ENCODE data around the gene PPP2R3B. TPM values are rescaled to one million over a fixed set of nuclear protein-coding genes. Genes with fewer than 3 reads are reported as not detected.
"Not testable (repeated sequence)": the region's sequence is repeated elsewhere in the genome, so short reads cannot be mapped to it uniquely, and the experiment has no call there.

The PPP2R3B gene
- total RNA-seq, 1 donor = 35.3 TPM

GRCh38 chrX:355329-356050 is 31.2 kb downstream of the PPP2R3B start:
- DNase-seq (ENCODE audit: low read depth in 2 of 3, low spot score in 2 of 3) = no peak

- no peak for DNase-seq (ENCODE audit: low read depth in 2 of 3, low spot score in 2 of 3)
Observed at GRCh38 chrX:353566-354535, 32.9 kb downstream of the PPP2R3B start.

GRCh38 chrX:352582-353314 is 34.0 kb downstream of the PPP2R3B start:
- no peak for DNase-seq (ENCODE audit: low read depth in 2 of 3, low spot score in 2 of 3)

- DNase-seq (ENCODE audit: low read depth in 2 of 3, low spot score in 2 of 3) = no peak
Observed at GRCh38 chrX:352181-352580, 34.5 kb downstream of the PPP2R3B start.

- DNase-seq (ENCODE audit: low read depth in 2 of 3, low spot score in 2 of 3) = no peak
Observed at GRCh38 chrX:351736-352135, 35.0 kb downstream of the PPP2R3B start.

DNA sequence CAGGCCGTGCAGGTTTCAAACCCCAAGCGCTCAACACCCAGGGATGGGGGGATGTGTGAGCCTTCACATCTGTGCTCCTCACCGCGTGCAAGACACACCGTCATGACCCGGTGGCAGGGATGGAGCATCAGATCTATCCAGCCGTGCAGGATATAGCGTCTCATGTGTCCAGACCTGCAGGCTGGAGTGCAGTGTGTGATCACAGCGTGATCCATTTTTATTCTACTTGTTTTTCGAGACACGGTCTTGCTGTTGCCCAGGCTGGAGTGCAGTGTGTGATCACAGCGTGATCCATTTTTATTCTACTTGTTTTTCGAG is 35.4 kb downstream of the PPP2R3B start:
- not testable (repeated sequence) for DNase-seq (ENCODE audit: low read depth in 2 of 3, low spot score in 2 of 3)

- DNase-seq (ENCODE audit: low read depth in 2 of 3, low spot score in 2 of 3) = no peak
Observed at GRCh38 chrX:350534-351323, 36.0 kb downstream of the PPP2R3B start.

DNA sequence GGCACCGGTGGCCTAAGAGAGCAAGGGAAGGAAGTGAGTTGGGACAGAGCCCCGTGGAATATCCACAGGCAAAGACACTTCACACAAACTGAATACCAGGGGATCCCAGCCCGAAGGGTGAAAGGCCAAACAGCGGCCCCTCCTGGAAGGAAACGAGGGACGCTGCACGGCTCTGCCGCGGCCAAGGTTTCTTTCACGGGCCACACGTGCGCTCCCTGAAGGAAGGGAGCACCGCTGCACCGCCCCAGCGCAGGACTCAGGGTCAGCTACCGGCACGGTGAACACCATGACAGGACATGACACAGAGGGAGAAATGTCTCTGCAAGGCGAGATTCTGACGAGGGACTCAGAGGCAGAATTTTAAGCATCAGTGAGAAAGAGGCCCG is 36.6 kb downstream of the PPP2R3B start:
- no peak for DNase-seq (ENCODE audit: low read depth in 2 of 3, low spot score in 2 of 3)

DNA sequence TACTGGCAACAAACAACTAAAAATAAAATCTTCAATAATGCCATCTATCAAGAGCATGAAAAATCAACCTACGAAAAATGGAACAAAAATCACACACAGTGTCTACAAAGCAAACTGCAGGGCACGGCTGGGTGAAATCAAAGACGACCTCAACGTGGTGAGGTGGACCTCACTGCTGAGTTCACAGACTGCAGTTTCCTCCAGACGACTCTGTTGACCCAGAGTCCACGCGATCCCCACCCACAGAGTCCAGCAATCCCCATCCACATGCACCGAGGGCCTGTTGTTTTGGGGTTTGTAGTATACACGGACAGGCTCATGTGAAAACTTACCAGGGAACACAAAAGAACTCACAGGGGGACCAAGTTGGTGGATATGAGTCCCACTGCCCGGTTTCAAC is 37.0 kb downstream of the PPP2R3B start:
- no peak for DNase-seq (ENCODE audit: low read depth in 2 of 3, low spot score in 2 of 3)

DNA sequence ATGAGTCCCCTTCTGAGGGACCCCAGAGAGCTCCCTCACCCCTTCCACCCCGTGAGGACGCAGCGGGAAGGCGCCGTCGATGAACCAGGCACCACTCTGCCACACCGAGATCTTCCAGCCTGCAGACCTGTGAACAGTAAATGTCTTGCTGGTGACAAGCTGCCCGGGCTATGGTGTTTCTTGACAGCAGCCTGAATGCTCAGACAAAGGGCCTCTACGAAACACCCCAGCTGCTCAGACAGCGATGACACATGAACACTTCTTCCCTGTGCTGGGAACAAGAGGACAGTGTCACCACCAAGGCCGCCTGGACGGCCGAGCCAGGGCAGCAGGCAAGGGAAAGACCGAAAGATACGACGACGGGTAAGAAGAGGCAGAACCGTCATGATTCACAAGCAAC is 37.5 kb downstream of the PPP2R3B start:
- no peak for DNase-seq (ENCODE audit: low read depth in 2 of 3, low spot score in 2 of 3)

DNA sequence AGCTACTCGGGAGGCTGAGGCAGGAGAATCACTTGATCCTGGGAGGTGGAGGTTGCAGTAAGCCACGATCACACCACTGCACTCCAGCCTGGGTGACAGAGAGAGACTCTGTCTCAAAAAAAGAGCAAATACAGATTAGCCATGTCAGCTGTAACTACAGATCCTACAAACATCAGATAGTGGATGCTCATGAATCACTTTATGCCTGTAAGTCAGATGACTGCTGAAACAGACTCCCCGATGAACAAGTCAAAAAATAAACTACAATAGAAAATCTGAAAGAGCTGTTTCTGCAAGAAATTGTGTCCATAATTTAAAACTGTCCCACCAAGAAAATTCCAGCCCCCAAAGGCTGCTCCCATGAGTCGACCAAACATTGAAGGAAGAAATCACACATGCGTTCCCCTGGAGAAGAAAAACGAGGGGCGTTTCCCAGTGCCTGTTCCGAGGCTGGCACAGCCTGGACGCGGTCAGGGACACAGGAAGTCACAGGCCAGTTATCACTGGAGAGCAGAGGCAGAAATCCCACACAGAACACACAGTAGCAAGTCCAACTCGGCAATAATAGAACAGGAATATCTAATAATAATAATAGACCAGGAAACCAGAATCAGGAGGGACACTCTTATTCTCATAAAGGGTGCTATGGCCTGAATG is 38.1 kb downstream of the PPP2R3B start:
- no peak for DNase-seq (ENCODE audit: low read depth in 2 of 3, low spot score in 2 of 3)

DNA sequence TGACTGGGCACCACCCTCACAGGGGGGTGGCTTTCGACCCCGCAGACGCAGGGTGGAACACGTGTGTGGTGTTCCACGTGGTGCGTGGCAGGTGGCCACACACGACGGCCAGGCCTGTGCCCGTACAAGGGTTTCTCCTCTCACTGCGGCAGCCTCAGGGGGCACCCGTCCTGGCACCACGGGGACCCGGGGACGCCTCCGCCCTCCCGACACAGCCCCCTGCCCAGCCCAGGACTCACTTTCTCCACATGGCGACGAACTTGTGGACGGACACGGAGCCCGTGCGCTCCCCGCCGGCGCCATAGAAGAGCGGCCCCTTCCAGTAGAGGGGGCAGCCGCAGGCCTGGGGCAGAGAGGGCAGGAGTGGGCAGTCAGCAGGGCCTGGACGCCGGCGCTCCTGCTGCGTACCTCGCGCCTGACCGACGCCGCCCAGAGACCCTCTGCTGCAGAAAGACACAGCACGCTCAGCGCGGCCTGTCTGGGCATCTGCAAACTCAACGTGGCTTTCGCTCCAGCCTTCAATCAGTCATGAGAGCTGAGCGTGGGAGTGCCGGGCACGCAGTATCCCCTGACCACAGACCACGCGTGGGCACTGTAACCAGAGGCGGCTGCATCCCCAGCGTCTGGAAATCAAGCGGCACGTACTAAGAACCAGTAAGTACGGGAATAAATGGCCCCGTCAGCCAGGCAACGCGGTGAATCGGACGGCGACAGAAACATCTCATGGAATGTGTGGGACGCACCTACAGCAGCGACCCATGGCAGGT is 39.2 kb downstream of the PPP2R3B start:
- no peak for DNase-seq (ENCODE audit: low read depth in 2 of 3, low spot score in 2 of 3)

DNA sequence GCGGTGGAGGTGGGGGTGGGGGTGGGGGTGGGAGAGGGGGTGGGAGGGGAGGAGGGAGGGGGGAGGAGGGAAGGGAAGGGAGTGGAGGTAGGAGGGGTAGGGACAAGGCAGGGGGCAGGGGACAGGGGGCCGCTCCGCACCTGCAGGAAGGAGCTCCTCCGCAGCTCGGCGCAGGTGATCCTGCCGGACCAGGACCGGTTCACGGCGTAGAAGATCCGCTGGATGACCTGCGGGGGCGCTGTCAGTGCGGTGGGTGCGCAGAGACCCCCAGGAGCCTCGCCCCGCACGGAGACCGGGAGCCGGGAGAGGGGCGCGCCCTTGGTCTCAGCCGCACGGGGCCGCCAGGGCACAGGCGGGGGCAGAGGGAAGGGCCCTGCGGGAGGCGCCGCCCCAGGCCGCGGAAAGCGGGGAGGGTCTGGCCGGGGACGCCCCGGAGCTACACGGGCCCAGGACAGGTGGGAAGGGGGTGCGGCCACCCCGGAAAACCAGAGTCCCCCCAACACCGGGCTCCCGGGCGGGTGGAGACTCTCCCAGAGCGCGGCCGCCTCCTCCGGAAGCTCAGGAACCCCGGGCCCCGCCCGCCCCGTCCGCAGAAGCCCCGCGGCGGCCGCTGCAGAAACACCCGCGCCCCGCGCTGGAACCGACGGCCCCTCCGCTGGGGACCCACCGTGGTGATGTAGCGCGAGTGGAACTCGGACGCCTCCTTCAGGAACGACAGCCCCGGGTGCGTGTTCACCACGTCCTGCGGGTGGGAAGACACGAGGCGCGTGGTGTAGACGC is 40.5 kb downstream of the PPP2R3B start:
- DNase-seq (ENCODE audit: low read depth in 2 of 3, low spot score in 2 of 3) = no peak

- no peak for DNase-seq (ENCODE audit: low read depth in 2 of 3, low spot score in 2 of 3)
Observed at GRCh38 chrX:345020-345925, 41.4 kb downstream of the PPP2R3B start.

DNA sequence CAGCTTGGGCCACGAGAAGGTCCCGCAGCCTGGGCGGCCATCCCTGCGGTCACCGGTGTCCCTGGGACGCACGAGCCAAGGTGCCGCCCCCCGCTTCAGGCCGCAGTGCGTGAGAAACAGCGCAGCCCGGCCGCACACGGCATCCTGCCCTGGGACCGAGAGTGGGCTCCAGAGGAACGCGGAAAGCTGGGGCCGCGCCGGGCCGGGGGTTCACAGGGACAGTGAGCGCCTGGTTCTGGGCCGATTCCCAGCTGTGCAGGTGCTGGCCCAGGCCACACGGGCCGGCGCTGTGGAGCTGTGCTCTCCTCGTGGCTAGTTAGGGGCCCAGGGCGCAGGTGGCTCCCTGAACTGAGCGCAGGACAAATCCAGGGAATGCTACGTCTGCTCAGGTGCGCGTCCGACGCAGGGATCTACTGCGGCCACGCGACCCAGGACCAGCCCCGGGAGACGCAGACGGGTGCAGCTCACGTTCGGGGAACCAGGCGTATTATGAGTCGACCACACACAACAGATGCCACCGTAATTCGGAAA is 42.3 kb downstream of the PPP2R3B start:
- no peak for DNase-seq (ENCODE audit: low read depth in 2 of 3, low spot score in 2 of 3)

DNA sequence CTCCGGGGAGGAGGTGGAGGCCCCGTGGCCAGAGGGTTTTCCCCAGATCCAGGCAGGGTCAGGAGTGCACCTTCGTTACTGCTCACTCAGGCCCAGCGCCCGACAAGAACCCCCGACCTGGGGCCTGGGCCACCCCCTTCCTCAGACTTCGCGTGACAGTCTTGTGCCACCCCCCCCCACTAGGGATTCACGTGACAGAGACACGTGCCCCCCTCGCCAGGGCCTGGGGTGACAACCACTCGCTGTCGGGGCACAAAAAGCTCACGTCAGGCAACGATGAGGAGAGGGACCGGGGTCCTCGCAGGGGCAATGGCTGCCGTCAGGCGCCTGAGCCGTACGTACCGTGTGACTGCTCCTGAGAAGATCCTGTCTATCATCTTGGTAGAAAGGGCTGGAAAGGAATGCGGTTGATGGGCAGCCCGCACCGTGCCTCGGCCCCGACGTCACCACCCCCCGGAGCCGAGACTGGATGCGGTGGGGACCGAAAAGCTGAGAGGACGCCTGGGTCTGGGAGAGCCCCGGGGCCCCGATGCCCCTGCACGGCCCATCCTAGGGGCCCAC is 45.1 kb downstream of the PPP2R3B start:
- DNase-seq (ENCODE audit: low read depth in 2 of 3, low spot score in 2 of 3) = no peak
